Lung (tissue), 12 donors: Measurements from ENCODE around the gene TWIST1. TPM values are rescaled to one million over a fixed set of nuclear protein-coding genes. Genes with fewer than 3 reads are reported as not detected.

Experiments
- ATAC-seq: fragments of 200-7000 bp; cut with Tn5 transposase; one replicate; pipeline ENCODE4 v1.9.1; 2020; ENCODE audit warnings: moderate number of reproducible peaks; ENCODE audit not compliant: insufficient read depth, low FRiP score
- DNase-seq, 3 donors: peaks; one replicate each; pipeline ENCODE4 v3.0.0-alpha.2; 2013 to 2017
- H3K27ac ChIP-seq, 2 donors: one replicate each; pipeline ENCODE4 v1.5.1; 2013; ENCODE audit warnings: mild to moderate bottlenecking in 2 of 2, moderate library complexity in 2 of 2, control low read depth in 1 of 2, inconsistent platforms in 1 of 2, low read depth in 1 of 2, low read length in 1 of 2
- H3K27me3 ChIP-seq, 3 donors: one replicate each; pipeline ENCODE4 v1.5.1; 2013; ENCODE audit warnings: low read length in 2 of 3; ENCODE audit not compliant: control insufficient read depth in 3 of 3, insufficient read depth in 3 of 3
- H3K36me3 ChIP-seq, 4 donors: one replicate each; pipeline ENCODE4 v1.5.1; 2013; ENCODE audit warnings: low read length in 4 of 4, mild to moderate bottlenecking in 1 of 4, moderate library complexity in 1 of 4; ENCODE audit not compliant: control insufficient read depth in 4 of 4, insufficient read depth in 4 of 4
- H3K4me1 ChIP-seq, 5 donors: one replicate each; pipeline ENCODE4 v1.5.1; 2013; ENCODE audit warnings: low read length in 5 of 5, mild to moderate bottlenecking in 2 of 5, moderate library complexity in 1 of 5; ENCODE audit not compliant: control insufficient read depth in 5 of 5, insufficient read depth in 5 of 5
- H3K4me3 ChIP-seq: one replicate; pipeline ENCODE4 v1.5.1; 2013; ENCODE audit warnings: mild to moderate bottlenecking, control low read depth, moderate library complexity
- H3K9ac ChIP-seq, 2 donors: one replicate each; pipeline ENCODE4 v1.5.1; 2013; ENCODE audit warnings: low read length in 2 of 2, control low read depth in 1 of 2; ENCODE audit not compliant: insufficient read depth in 1 of 2
- H3K9me3 ChIP-seq, 4 donors: one replicate each; pipeline ENCODE4 v1.5.1; 2013; ENCODE audit warnings: low read length in 3 of 4, mild to moderate bottlenecking in 1 of 4, moderate library complexity in 1 of 4; ENCODE audit not compliant: control insufficient read depth in 4 of 4, insufficient read depth in 3 of 4
- CTCF ChIP-seq: IDR thresholded peaks from 2 replicates; pipeline ENCODE4 v1.5.1; 2012; ENCODE audit warnings: mild to moderate bottlenecking; ENCODE audit errors: control extremely low read depth, extremely low read depth
- WGBS, 2 donors: extraction: QIAGEN DNeasy Blood & Tissue Kit; methylation state at CpG; one replicate each; pipeline ENCODE4 v1.1.7; 2013; 5-methylcytosine and 5-hydroxymethylcytosine counted together
- polyA plus RNA-seq, 2 donors: library from polyadenylated mRNA; stranded (reverse); fragments of 200-250 nt; gene quantifications; one replicate each; pipeline ENCODE4 v1.2.1, GENCODE V29; 2013
- total RNA-seq, 2 donors: library from RNA; depleted of rRNA in 1 of 2; stranded (reverse); fragments of >200 nt in 1 of 2; gene quantifications; one replicate each; pipeline ENCODE4 v1.2.1, GENCODE V29; 2014 to 2021
- donor health status: control.
- donor health status: control.
- donor health status: Bipolar disorder and iron deficiency.
- donor health status: healthy.
- donor health status: DM: yes; HTN: yes; CAD: no.

Gene TWIST1
- total and polyA plus RNA-seq, 4 donors: 0.27 to 0.77 (median 0.65) TPM

DNA sequence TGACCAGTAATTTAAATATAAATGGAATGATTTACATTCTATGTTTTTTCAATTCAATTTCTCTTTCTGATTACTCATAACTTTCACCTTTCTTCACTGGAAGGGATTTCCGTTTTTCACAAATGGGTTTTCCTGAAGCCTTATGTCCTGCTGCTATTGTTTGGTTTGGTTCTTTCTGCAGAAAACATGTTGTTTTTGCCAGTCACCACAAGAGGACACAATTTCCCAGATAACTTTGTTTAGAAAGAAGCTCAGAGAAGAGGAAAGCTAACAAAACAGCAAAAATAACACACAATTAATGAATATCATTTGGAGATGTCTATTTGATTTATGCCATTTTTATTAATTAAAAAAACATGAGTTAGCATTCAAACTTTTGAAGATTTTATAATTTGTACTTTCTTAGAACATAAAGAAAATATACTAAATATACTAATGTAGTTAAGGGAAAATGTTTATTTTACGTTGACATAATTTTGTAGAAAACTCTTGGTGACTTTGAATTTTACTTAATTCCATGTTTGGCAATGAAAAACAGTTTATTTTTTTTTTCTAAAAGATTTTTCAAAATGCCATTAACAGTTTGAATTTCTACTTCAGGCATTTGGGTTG is 4.6 kb upstream of the TWIST1 start:
- Histone ChIP-seq H3K4me1 (peaks cover 0 to 9% (median 0%) of the 10 kb centered on the region in 5 donors), H3K9me3 (peaks cover 0 to 3% (median 0%) of the 10 kb centered on the region in 4 donors), H3K36me3 (no peaks in the 10 kb centered on the region), H3K4me3 (no peak overlapping the region), H3K27me3 (peaks cover 16 to 62% (median 49%) of the 10 kb centered on the region in 3 donors), H3K9ac (no peak overlapping the region), H3K27ac (no peak overlapping the region)
- DNase-seq (peak in 2 of 3 donors; percentile 64 to 67), ATAC-seq (no peak)
- WGBS, 2 donors: 36 to 41% methylated on average over 2 of the region's 2 CpGs
- TF ChIP-seq CTCF: no peak

- H3K36me3 ChIP-seq: no peaks in the 10 kb centered on the region
- ATAC-seq: no peak
- TF ChIP-seq CTCF: no peak
- 14 to 22% methylated on average over 10 of the region's 10 CpGs for WGBS, 2 donors
- no peak for DNase-seq
- peaks cover 19 to 79% (median 67%) of the 10 kb centered on the region in 3 donors for H3K27me3 ChIP-seq
- peaks cover 0 to 3% (median 0%) of the 10 kb centered on the region in 4 donors for H3K9me3 ChIP-seq
- H3K9ac ChIP-seq: no peak overlapping the region
- no peak overlapping the region for H3K4me3 ChIP-seq
- H3K27ac ChIP-seq: no peak overlapping the region
- peaks cover 0 to 17% (median 7%) of the 10 kb centered on the region in 5 donors for H3K4me1 ChIP-seq
Measured at GRCh38 chr7:19119870-19120486, 2.5 kb upstream of the TWIST1 start.

DNA sequence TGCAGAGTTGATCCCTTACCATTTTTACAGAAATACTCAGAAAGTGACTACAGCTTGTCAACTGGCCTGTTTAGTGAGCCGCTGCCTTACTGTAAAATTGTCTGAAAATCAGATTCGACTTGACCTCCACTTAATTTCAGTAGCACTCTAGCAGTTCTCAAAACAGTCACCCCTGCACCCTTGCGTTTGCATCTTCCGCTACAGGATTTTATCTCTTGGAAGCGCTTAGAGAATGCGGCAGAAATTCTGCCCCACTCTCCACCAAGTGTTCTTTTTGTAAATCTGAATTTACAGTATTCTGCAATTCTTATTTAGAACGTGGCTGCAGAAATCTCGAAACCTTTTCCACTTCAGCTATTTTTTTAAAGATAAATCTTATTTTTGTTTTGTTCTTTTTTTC is 1.9 kb upstream of the TWIST1 start:
- peaks cover 19 to 85% (median 73%) of the 10 kb centered on the region in 3 donors for H3K27me3 ChIP-seq

More for the DNA sequence above, 1.9 kb upstream of the TWIST1 start:
- ATAC-seq (no peak), DNase-seq (peak in 1 of 3 donors; percentile 3)
- 13 to 16% methylated on average over 8 of the region's 8 CpGs for WGBS, 2 donors
- Histone ChIP-seq H3K9me3 (peaks cover 0 to 3% (median 0%) of the 10 kb centered on the region in 4 donors), H3K4me3 (no peak overlapping the region), H3K4me1 (peaks cover 0 to 17% (median 7%) of the 10 kb centered on the region in 5 donors), H3K36me3 (no peaks in the 10 kb centered on the region), H3K27ac (no peak overlapping the region), H3K9ac (no peak overlapping the region)
- TF ChIP-seq CTCF: no peak
